Right lung (tissue), 5 donors: ENCODE data around the gene SCUBE3. TPM values are rescaled to one million over a fixed set of nuclear protein-coding genes. Genes with fewer than 3 reads are reported as not detected.
A peak's percentile ranks its signal among the peaks of the same experiment; 100 is the strongest.

Experiments
- DNase-seq, 2 donors: peaks; one replicate each; pipeline ENCODE4 v3.0.0-alpha.2; 2013
- polyA plus RNA-seq, 5 donors: library from polyadenylated mRNA; unstranded; fragments of 120-200 nt; gene quantifications; one replicate each; pipeline versions ENCODE4 v1.2.1 to v1.2.3, GENCODE V29; 2013; ENCODE audit warnings: inconsistent platforms in 1 of 5, low replicate concordance in 1 of 5; ENCODE audit not compliant: insufficient read length in 5 of 5, insufficient read depth in 1 of 5

SCUBE3 gene
- polyA plus RNA-seq, 5 donors: 3.5 to 5.3 (median 3.7) TPM

GRCh38 chr6:35267897-35268296 is 54.1 kb downstream of the SCUBE3 start:
- DNase-seq: no peak

GRCh38 chr6:35272005-35272404 is 58.2 kb downstream of the SCUBE3 start:
- no peak for DNase-seq

GRCh38 chr6:35273822-35274559 is 60.2 kb downstream of the SCUBE3 start:
- DNase-seq: no peak

- DNase-seq: no peak
These were observed 62.0 kb downstream of the SCUBE3 start for GRCh38 chr6:35275744-35276260.

- no peak for DNase-seq
These were observed 65.0 kb downstream of the SCUBE3 start for GRCh38 chr6:35278708-35279107.

- no peak for DNase-seq
These were observed 67.1 kb downstream of the SCUBE3 start for GRCh38 chr6:35280903-35281302.

GRCh38 chr6:35282472-35282871 is 68.7 kb downstream of the SCUBE3 start:
- no peak for DNase-seq

- no peak for DNase-seq
These were observed 69.6 kb downstream of the SCUBE3 start for GRCh38 chr6:35283361-35283760.

GRCh38 chr6:35287671-35288396 is 74.1 kb downstream of the SCUBE3 start:
- DNase-seq: no peak

GRCh38 chr6:35288834-35289233 is 75.1 kb downstream of the SCUBE3 start:
- DNase-seq: no peak

GRCh38 chr6:35291491-35291890 is 77.7 kb downstream of the SCUBE3 start:
- no peak for DNase-seq

GRCh38 chr6:35292494-35292893 is 78.7 kb downstream of the SCUBE3 start:
- no peak for DNase-seq

- DNase-seq: no peak
These were observed 79.9 kb downstream of the SCUBE3 start for GRCh38 chr6:35293681-35294080.

GRCh38 chr6:35294308-35294945 is 80.7 kb downstream of the SCUBE3 start:
- DNase-seq: no peak

GRCh38 chr6:35295036-35295435 is 81.3 kb downstream of the SCUBE3 start:
- no peak for DNase-seq

- no peak for DNase-seq
These were observed 82.0 kb downstream of the SCUBE3 start for GRCh38 chr6:35295521-35296315.

- DNase-seq: no peak
These were observed 83.3 kb downstream of the SCUBE3 start for GRCh38 chr6:35296931-35297600.

GRCh38 chr6:35297601-35298481 is 84.1 kb downstream of the SCUBE3 start, which contains the start of gene DEF6:
Gene DEF6, plus strand, starts transcription at chr6:35297818. Its CDS starts 39 bp downstream, at chr6:35297857.
- DNase-seq: peak; percentile 78 to 80

GRCh38 chr6:35298625-35299140 is 84.9 kb downstream of the SCUBE3 start:
- DNase-seq: no peak

- DNase-seq: no peak
These were observed 85.9 kb downstream of the SCUBE3 start for GRCh38 chr6:35299674-35300073.
